H4 (cell line): ENCODE measurements around the gene UFC1. TPM values are rescaled to one million over a fixed set of nuclear protein-coding genes. Genes with fewer than 3 reads are reported as not detected.
"Not testable (repeated sequence)": the region's sequence is repeated elsewhere in the genome, so short reads cannot be mapped to it uniquely, and the experiment has no call there.

ENCODE experiments used
- DNase-seq: peaks from one replicate; pipeline ENCODE4 v3.0.0-alpha.2; 2015; ENCODE audit warnings: low spot score
- total RNA-seq: library from RNA; depleted of rRNA; stranded (reverse); fragments of >200 nt; shearing (Covaris generic); gene quantifications from 2 replicates; pipeline ENCODE4 v1.2.3, GENCODE V29; 2014; rRNA removed

Gene UFC1
- 140 and 161 TPM in 2 replicates for total RNA-seq

GRCh38 chr1:161153682-161154337 lies at the start of gene UFC1:
UFC1 (plus strand) TSS chr1:161153978; CDS start chr1:161153998, 20 bp downstream.
- DNase-seq = peak; percentile 89

GRCh38 chr1:161106431-161106830 lies 47.3 kb upstream of the UFC1 start:
- no peak for DNase-seq

- no peak for DNase-seq
Observed at GRCh38 chr1:161111117-161111516, 42.7 kb upstream of the UFC1 start.

GRCh38 chr1:161111527-161111926 lies 42.3 kb upstream of the UFC1 start:
- DNase-seq = no peak

- DNase-seq = no peak
Observed at GRCh38 chr1:161113915-161114314, 39.9 kb upstream of the UFC1 start.

GRCh38 chr1:161114556-161114955 lies 39.2 kb upstream of the UFC1 start:
- DNase-seq = no peak

- peak; percentile 85 for DNase-seq
Observed at GRCh38 chr1:161115132-161115711, 38.6 kb upstream of the UFC1 start.

- not testable (repeated sequence) for DNase-seq
Observed at GRCh38 chr1:161115961-161116360, 37.8 kb upstream of the UFC1 start.

- DNase-seq = peak; percentile 78
Observed at GRCh38 chr1:161117759-161118581, 35.8 kb upstream of the UFC1 start, which contains the start of the genes NIT1 and PFDN2. NIT1 (plus strand) TSS chr1:161118105; CDS start chr1:161118177, 72 bp downstream. PFDN2 (minus strand) TSS chr1:161118037; CDS start chr1:161118026, 11 bp downstream.

GRCh38 chr1:161119092-161119903 lies 34.5 kb upstream of the UFC1 start:
- peak; percentile 71 for DNase-seq

GRCh38 chr1:161121042-161121650 lies 32.6 kb upstream of the UFC1 start:
- no peak for DNase-seq

- DNase-seq = no peak
Observed at GRCh38 chr1:161121834-161122233, 31.9 kb upstream of the UFC1 start.

- no peak for DNase-seq
Observed at GRCh38 chr1:161122967-161123366, 30.8 kb upstream of the UFC1 start.

- no peak for DNase-seq
Observed at GRCh38 chr1:161127649-161128048, 26.1 kb upstream of the UFC1 start.

GRCh38 chr1:161128591-161129420 lies 25.0 kb upstream of the UFC1 start:
- no peak for DNase-seq

- no peak for DNase-seq
Observed at GRCh38 chr1:161130266-161130665, 23.5 kb upstream of the UFC1 start.

- DNase-seq = no peak
Observed at GRCh38 chr1:161131523-161132409, 22.0 kb upstream of the UFC1 start.

- DNase-seq = peak; percentile 96
Observed at GRCh38 chr1:161132410-161133219, 21.2 kb upstream of the UFC1 start, which contains the start of gene DEDD. DEDD (minus strand) TSS chr1:161132667; CDS start chr1:161124462, 8,205 bp downstream.
